Fibroblast of villous mesenchyme (primary cell): Measurements from ENCODE around the gene FUOM. TPM values are rescaled to one million over a fixed set of nuclear protein-coding genes. Genes with fewer than 3 reads are reported as not detected.

ENCODE experiments used
- DNase-seq: peaks from one replicate; pipeline ENCODE4 v3.0.0-alpha.2; 2010; ENCODE audit warnings: low read depth
- H3K4me3 ChIP-seq: 2 replicates; pipeline ENCODE4 v1.5.1; 2011; ENCODE audit warnings: low read depth, mild to moderate bottlenecking, low read length
- total RNA-seq: library from RNA; depleted of rRNA; stranded (reverse); fragments of >200 nt; gene quantifications from 2 replicates; pipeline ENCODE4 v1.2.3, GENCODE V29; 2012
- TF ChIP-seq, protein P1 (sequence below): IDR thresholded peaks from 2 replicates; pipeline ENCODE4 v1.5.1; 2012; ENCODE audit warnings: low read depth, mild to moderate bottlenecking, low read length; ENCODE audit not compliant: insufficient read depth

FUOM gene, protein sequence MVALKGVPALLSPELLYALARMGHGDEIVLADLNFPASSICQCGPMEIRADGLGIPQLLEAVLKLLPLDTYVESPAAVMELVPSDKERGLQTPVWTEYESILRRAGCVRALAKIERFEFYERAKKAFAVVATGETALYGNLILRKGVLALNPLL
- total RNA-seq, result 7.3 and 13.2 TPM in 2 replicates

GRCh38 chr10:133357285-133358161 lies at the start of gene FUOM:
TSS of gene FUOM (minus strand) at chr10:133358019. CDS start at chr10:133358007, 12 bp downstream.
- TF ChIP-seq, protein P1, sequence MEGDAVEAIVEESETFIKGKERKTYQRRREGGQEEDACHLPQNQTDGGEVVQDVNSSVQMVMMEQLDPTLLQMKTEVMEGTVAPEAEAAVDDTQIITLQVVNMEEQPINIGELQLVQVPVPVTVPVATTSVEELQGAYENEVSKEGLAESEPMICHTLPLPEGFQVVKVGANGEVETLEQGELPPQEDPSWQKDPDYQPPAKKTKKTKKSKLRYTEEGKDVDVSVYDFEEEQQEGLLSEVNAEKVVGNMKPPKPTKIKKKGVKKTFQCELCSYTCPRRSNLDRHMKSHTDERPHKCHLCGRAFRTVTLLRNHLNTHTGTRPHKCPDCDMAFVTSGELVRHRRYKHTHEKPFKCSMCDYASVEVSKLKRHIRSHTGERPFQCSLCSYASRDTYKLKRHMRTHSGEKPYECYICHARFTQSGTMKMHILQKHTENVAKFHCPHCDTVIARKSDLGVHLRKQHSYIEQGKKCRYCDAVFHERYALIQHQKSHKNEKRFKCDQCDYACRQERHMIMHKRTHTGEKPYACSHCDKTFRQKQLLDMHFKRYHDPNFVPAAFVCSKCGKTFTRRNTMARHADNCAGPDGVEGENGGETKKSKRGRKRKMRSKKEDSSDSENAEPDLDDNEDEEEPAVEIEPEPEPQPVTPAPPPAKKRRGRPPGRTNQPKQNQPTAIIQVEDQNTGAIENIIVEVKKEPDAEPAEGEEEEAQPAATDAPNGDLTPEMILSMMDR, result no peak
- peak; percentile 56 for DNase-seq
- peak within 1 kb of the TSS; percentile 60 for H3K4me3 ChIP-seq

GRCh38 chr10:133405844-133406527 lies 48.2 kb upstream of the FUOM start:
- no peak overlapping the region for H3K4me3 ChIP-seq
- TF ChIP-seq, protein P1, result no peak
- peak; percentile 20 for DNase-seq

GRCh38 chr10:133405272-133405671 lies 47.5 kb upstream of the FUOM start:
- TF ChIP-seq, protein P1, result no peak
- no peak overlapping the region for H3K4me3 ChIP-seq
- no peak for DNase-seq

GRCh38 chr10:133403784-133404183 lies 46.0 kb upstream of the FUOM start:
- no peak overlapping the region for H3K4me3 ChIP-seq
- no peak for DNase-seq
- TF ChIP-seq, protein P1, result no peak

GRCh38 chr10:133403359-133403758 lies 45.5 kb upstream of the FUOM start:
- no peak for DNase-seq
- TF ChIP-seq, protein P1, result no peak
- H3K4me3 ChIP-seq, result no peak overlapping the region

DNA sequence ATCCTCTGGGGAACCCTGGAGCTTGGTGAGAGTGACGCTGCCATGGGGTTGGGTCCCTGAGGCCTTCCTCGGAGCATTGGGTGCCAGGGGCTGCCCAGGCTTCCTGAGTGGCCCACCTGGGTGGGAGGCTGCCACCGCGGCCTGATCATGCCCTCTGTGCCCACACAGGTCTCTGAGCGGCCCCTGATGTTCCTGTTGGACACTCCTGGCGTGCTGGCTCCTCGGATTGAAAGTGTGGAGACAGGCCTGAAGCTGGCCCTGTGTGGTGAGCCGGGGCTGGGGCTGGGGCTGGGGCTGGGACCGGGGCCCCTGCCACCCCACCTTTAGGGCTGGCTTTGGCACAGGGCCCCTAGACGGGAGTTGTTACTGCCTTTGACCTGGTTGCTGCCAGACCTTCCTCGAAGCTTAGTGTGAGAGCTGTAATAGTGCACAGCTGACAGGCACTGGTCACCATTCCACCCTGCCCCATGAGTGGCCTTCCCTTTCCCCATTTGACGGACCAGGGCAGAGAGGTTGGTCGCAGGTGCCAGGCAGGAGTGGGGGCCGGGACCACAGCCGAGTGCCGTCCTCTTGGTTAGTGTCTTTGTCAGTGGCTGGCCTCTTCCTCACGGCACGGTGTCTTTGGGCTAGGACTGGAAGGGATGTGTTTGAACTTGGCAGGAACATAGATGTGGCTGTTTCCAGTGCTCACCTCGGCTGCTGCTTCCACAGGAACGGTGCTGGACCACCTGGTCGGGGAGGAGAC lies 44.3 kb upstream of the FUOM start:
- H3K4me3 ChIP-seq, result no peak overlapping the region
- TF ChIP-seq, protein P1, result no peak
- no peak for DNase-seq
